NCI-H1694 treated with DMSO at 0.1 percent for 48 hours (cell line): Measurements from ENCODE around the gene ZNF618.
"Not testable (repeated sequence)": the region's sequence is repeated elsewhere in the genome, so short reads cannot be mapped to it uniquely, and the experiment has no call there.

Experiments used
- DNase-seq: peaks from one replicate; lab custom pipeline; 2025; lab: John Stamatoyannopoulos, UW

The ZNF618 gene

DNA sequence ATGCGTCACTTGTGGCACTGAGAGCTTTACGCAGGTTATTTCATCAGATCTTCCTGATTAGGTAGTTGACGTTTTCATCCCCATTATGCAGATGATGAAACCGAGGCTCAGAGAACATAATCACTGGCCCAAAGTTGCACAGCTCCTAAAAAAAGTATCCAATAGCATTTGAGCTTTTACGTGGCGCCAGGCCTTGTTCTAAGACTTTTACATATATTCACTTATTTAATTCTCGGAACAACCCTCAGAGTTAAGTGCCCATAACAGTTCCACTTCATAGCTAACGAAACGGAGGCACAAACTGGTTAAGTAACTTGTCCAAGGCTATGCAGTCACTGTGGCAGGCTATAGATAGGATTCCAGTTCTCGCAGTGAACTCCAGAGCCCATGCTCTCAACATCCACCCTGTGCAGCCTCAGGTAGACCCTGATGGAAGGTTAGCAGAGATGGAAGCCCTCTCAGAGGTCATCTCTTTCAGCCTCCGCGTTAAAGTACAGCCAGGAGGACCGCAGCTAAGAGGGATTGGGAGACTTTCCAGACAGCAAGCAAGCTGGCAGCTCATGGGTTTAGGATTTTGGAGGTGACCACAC, 162.7 kb downstream of the ZNF618 start:
- no peak for DNase-seq

DNA sequence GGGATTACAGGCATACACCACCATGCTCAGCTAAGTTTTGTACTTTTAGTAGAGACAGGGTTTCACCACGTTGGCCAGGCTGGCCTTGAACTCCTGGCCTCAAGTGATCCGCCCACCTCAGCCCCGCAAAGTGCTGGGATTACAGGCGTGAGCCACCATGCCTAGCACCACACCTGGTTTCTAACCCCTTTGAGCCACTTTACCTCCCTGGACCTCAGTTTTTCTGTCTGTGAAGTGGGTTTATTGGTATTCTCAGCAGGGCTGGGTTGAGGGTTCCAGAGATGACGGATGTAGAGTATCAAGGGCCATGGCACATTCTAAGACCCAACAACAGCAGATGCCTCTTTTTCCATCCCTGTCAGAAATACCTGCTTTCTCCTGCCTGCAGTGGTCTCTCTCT, 163.4 kb downstream of the ZNF618 start:
- DNase-seq = no peak

DNA sequence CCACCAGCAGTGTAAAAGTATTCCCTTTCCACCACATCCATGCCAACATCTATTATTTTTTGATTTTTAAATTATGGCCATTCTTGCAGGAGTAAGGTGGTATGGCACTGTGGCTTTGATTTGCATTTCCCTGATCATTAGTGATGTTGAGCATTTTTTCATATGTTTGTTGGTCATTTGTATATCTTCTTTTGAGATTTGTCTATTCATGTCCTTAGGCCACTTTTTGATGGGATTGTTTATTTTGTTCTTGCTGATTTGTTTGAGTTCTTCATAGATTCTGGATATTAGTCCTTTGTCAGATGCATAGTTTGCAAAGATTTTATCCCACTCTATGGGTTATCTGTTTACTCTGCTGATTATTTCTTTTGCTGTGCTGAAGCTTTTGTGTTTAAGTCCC, 167.6 kb downstream of the ZNF618 start:
- DNase-seq = not testable (repeated sequence)

DNA sequence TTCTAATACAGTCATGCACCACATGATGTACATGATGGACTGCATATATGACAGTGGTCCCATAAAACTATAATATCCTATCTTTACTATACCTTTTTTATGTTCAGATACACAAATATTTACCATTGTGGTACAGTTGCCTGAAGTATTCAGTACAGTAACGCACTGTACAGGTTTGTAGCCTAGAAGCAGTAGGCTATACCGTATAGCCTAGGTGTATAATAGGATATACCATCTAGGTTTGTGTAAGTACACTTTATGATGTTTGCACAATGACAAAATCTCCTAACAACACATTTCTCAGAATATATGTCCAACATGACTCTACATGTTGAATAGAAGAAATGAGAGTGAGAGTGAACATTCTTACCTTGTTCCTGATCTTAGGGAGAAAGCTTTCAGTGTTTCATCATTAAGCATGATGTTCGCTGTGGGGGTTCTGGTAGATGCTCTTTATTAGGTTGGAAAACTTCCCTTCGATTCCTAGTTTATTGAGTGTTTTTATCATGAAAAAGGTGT, 170.2 kb downstream of the ZNF618 start:
- no peak for DNase-seq

DNA sequence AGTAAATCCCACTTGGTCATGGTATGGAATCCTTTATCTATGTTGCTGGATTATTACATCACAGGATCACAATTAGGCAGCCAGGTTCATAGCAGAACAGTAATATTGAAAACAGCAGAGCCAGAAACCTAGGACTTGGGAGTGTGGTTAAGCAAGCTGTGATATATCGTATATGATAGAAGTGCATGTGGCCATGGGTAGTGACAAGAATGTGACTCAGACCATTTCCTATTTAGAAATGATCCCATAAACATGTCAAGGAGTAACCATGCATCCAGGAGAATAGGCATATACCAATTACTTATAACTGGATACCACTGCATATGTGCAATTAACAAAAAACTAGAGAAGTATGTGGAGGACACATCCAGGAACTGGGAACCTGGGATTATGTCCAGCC, 170.8 kb downstream of the ZNF618 start:
- DNase-seq = no peak

DNA sequence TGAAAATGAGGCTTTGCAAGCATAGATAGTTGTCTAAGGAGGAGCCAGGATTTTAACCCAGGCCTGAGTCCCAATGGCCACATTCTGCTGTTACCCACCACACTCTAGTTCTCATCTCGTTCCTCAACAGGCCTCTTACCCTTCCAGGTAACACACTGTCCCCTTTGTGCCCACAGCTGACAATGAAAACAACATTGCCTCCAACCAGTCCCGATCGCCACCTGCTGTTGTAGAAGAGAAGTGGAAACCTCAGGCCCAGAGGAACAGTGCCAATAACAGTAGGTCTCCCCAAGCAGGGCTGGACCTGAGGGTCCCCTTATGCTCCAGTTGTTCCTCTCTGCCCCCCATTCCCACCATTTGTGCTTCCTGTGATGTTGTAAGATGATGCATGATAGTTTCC, 171.6 kb downstream of the ZNF618 start:
- DNase-seq = no peak

DNA sequence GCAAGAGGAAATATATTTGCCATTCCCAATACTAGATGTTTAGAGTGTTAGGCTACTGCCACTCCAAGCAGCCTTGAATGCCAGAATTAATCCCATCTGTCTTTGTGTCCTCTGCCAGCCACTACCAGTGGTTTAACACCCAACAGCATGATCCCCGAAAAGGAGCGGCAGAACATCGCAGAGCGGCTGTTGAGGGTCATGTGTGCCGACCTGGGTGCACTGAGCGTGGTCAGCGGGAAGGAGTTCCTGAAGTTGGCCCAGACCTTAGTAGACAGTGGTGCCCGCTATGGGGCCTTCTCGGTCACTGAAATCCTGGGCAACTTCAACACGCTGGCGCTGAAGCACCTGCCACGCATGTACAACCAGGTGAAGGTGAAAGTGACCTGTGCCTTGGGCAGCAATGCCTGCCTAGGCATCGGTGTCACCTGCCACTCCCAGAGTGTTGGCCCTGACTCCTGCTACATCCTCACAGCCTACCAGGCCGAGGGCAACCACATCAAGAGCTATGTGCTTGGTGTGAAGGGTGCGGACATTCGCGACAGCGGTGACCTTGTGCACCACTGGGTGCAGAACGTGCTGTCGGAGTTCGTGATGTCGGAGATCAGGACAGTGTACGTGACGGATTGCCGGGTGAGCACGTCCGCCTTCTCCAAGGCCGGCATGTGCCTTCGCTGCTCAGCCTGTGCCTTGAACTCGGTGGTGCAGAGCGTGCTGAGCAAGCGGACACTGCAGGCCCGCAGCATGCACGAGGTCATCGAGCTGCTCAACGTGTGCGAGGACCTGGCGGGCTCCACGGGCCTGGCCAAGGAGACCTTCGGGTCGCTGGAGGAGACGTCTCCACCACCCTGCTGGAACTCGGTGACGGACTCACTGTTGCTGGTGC, 172.7 kb downstream of the ZNF618 start:
- DNase-seq = no peak

DNA sequence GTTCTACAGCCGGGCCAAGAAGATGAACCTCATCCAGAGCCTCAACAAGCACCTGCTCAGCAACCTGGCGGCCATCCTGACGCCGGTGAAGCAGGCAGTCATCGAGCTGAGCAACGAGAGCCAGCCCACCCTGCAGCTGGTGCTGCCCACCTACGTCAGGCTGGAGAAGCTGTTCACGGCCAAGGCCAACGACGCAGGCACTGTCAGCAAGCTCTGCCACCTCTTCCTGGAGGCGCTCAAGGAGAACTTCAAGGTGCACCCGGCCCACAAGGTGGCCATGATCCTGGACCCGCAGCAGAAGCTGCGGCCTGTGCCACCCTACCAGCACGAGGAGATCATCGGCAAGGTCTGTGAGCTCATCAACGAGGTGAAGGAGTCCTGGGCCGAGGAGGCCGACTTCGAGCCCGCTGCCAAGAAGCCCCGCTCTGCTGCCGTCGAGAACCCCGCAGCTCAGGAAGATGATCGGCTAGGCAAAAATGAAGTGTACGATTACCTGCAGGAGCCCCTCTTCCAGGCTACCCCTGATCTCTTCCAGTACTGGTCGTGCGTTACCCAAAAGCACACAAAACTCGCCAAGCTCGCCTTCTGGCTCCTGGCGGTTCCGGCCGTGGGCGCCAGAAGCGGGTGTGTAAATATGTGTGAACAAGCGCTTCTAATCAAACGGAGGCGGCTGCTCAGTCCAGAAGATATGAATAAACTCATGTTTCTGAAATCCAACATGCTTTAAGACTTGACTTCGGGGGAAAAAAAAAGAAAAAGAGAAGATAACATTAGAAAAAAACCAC, 173.5 kb downstream of the ZNF618 start:
- no peak for DNase-seq

DNA sequence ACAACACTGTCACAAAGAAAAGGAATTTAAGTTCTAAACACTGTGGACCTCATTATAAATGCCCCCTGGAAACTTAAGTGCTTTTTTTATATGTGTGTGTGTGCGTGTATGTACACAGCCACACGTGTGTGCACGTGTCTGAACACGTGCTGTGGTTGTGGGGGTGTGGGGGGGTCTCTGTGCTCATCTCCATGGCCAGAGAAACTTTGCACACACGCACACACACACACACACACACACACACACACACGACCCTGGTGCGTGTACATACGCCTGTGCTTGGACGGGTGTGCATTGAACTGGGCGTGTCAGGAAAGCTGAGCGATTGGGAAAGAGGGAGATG, 174.1 kb downstream of the ZNF618 start:
- DNase-seq = no peak

DNA sequence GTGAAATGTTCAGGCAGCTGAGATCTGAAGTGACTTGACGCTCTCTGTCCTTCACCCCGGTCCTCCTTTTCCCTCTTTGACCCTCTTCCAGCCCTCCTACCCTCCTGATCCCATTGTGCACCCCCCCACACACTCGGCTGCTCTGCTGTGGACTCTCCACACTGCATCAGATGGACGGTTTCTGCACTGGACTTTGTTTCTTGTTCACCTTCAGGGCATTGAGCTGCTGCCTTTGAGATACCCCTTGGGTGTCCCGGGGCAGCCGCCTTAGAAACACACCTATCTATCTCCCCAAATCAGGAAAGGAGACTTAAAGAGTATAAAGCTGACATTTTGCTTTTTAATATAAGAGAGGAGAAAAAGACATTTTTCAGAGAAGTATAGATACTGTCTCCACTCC, 174.5 kb downstream of the ZNF618 start:
- no peak for DNase-seq

DNA sequence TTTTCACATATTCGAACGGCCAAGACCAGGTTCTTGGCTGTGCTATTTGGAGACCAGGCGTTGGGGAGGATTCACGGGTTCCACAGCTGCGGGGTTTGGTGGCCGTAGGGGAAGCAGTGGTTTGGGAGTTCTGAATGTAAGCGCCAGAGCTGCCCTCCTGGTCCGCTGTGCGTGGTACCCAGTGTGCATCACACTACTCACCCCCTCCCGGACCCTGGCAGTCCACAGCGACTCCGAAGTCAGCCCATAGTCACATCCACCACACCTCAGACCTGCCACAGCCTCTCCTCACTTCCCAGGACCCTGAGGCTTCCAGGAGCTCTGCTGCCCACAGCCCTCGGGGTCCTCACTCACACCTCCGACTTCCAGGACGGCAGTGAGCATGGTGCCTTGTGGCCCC, 175.2 kb downstream of the ZNF618 start:
- no peak for DNase-seq

DNA sequence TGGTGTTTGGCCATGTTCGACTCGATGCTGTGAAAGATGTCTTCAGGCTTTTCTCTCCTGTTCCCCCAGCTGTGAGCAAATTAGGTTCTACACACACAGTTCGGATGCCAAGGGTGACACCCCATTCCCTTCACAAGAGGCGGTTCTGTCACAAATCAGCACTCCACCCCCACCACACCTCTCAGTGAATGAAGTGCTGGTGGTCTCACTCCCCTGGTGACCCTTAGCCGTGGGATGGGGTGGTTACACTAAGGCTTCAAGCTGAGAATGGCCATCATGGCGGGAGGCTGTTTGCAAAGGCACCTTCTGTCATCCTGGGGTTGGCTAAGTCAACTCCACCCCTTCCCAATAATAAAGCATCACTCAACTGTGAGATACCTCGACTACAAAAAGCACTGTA, 175.6 kb downstream of the ZNF618 start:
- DNase-seq = no peak

DNA sequence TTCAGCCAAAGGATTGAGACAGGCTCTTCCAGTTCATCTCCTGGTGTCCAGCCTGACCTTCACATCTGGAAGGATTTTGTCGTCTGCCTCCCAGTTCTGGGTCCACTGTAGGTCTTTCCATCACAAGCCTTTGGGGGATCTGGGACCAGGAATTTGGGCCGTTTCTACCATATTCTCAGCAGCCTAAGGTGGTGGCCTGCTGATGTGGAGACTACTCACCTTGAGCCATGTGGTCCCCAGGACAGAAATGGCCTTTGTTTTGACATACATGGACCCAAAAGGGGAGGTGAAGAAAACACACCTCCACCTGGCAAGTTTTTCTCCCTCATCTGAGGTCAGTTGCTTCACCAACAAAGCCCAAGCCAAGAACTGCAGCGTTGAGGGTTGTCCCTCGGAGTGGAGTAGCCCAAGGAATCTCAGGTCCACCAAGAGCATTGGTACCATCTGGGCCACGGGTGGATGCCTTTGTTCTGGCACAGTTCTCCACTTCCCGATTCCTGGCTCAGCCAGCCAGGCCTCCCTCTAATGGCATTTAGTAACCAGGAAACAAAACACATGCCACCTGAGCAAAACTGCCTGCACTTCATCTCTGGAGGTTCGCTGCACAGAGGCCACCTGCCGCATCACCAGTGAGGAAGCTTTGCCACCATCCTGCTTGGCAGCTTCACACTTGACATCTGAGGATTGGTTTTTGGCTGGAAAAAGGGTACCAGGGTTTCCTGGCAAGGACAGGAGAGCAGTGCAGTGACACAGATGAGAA, 177.3 kb downstream of the ZNF618 start:
- no peak for DNase-seq

DNA sequence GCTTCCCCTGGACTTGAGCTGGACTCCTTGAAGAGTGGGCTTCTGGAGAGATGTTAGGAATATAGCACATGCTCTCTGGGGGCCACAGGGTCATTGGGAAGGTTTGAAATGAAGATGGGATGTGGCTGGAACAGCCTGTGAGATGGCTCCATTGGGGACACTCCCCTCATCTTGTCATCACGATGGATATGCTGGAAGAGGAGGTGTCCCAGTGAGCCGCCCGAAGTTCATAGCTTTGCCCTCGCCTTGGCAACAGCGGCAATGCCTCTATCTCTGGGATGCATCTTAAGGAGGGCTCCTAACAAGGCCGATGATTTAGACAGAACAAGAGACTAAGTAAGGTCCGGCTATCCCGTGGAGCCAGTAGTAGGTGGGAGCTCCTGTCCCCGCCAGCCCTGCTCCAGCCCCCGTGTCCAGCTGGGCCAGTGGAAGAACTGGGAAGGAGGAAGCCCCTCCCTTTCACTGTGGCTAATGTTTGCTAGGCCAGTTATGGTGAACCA, 178.1 kb downstream of the ZNF618 start:
- no peak for DNase-seq

DNA sequence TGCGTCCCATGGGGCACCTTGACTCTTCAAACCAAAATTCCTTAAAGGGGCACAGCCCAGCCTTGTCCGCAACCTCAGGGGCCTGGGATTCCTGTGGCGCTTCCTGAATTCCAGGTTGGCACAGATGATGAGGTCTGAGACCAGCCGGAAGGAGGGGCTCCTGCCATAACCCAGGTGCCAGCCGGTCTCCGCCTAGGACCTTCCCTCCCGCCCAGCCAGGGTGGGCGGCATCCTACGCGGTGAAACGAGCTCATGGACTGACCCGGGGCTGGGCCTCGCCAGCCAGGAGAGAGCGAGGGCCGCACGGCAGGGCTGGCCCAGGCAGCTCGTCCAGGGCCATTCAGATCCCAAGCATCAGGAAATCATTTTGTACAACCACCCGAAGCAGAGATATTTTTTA, 179.0 kb downstream of the ZNF618 start:
- no peak for DNase-seq

DNA sequence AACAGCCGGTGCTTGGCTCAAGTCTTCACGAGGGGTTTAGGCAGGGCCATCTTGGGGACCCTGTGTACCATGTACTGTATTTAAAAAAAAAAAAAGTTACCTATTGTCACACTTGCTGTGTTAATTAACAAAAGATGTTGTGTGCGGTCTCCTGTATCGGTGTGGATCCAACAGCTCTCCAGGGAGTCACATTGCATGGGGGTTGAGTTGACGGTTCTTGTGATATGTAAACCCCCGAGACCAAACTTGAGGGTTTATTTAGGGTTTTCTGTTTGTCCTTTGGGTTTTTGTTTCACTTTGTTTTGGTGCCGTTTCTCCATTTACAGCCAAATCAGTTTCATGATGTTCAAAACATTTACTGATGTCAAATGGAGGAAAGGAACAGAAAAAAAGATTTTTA, 179.8 kb downstream of the ZNF618 start:
- no peak for DNase-seq

DNA sequence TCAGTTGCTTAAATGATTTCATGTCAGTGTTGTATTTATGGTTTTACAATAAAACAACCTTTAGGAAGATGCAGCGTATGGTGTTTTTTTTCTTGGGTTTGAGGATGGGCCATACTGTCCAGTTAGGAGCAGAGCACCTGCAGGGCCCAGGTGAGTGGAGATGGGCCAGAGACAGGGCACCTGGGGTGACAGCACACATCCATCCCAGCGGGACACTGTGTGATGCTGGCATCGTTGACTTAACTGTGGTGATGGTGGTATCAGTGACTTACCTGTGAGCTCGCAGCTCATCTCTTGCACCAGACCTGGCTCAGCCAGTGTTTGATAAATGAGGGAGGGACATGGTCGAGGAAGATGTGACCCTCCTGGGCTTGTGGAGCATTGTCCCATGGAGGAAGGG, 180.4 kb downstream of the ZNF618 start:
- no peak for DNase-seq

DNA sequence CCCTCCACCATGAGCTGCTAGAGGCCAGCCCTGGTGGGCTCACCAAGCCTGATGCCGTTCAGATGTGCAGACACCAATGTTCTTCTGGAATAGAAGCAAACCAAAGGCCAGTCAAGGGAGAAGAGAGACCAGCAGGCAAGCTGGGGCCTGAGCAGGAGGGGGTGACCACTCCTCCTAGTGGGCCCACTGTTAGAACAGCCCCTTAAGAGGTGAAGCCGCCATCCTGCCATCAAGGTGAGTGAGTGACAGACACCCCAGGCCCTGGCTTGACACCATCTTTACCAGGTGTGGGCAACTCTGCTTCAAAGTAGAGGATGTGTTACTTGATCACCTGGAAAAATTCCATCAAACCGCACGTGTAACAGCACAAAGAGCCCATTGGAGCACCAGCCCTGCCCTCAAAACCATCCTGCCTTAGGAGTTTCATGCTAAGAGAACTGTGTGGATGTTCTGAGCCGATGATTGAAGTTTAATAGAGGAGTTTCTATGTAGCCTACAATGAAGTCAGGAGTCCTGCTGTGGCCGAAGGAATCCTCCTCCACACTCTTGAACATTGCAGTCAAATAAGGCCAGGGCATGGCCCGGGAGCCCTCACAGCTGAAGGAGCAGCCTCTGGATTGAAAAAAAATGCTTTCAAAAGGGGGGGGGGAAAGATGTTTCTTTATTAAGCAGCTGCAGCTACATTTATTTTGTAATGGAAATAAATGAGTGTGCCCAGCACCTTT, 181.2 kb downstream of the ZNF618 start:
- no peak for DNase-seq

DNA sequence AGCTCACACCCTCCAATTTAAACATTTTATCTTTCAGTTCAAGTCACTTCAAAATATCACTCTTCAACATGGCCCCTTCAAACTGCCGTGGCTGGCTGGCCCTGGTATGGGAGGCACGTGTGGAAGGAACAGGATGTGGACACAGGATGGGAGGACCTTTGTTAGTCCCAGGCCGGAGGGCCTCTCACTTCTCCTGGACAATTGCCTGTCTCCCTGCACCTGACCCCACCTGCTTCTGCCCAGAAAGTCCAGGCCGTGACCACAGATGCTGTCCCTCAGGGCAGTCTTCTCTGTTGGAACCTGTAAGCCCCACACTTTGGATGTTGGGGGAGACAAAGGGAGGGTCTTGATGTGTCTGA, 182.6 kb downstream of the ZNF618 start:
- no peak for DNase-seq

DNA sequence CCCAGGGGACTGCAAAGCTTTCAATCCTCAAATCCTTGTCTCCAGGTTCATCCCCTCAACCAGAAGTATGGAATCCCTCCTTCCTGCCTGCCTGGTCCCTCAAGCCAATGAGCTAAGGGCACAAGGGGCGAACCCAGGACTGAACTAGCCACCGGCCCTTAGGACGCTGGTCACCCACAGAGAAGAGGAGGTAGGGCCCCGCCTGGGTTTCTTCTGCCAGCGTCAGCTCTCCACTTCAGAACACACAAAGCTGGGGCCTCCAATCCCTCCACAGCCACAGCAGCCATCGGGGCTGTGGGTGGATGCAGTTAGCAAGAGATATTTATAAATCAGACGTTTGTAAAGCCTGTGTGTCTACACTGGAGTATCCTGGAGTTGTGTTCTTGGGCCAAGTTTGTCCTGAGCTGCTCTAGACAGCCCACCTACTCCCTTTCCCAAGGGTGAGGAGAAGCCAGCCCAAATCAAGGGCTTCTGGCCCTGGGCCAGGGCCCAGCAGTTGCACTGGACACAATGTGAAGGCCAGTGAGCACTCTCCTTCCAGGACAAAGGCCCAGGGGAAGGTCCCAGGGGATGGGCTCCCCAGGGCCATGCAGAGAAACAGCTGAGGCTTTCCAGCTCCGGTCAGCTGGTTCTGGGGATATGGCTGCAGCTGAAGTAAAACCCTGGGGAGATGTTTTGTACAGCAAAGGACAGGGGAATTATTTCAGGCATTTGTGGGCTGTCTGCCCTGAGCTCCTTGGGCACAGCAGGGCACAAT, 183.1 kb downstream of the ZNF618 start:
- DNase-seq = no peak

DNA sequence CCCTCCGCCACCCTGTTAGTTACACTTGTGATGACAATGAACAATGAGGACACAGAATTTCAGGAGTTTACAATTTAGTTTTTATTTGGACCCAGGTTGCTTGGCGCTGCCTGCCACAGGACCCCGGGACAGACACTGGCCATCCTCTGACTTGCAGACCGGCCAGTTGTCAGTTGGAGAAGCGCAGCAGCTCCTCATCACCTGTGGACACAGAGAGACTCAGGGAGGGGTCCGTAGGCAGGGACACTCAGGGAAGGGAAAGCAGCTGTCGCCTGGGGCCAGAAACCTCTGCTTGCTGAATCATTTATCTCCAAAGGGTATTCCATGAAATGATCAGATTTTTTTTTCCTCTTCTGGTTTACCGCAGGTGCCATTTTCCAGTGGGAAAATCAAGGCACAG, 184.0 kb downstream of the ZNF618 start:
- no peak for DNase-seq
